Prostate gland (tissue), 2 donors: ENCODE results near the gene ZFYVE16.

Experiments
- POLR2A ChIP-seq: fragments of 450-650 bp; IDR thresholded peaks from one replicate; pipeline ENCODE4 v1.6.1; 2016; ENCODE audit warnings: antibody characterized with exemption, mild to moderate bottlenecking
- TF ChIP-seq, protein P1 (sequence below), 4 experiments: fragments of 200-600 bp in 2 of 4; fragments of 450-650 bp in 2 of 4; sonication (generic) in 2 of 4; IDR thresholded peaks; 1 replicate in 3 of 4; 2 replicates in 1 of 4; pipeline ENCODE4 v1.5.1; 2016 to 2019; ENCODE audit warnings: antibody characterized with exemption in 4 of 4, mild to moderate bottlenecking in 2 of 4, moderate library complexity in 2 of 4

GRCh38 chr5:80411589-80412219 is 3.8 kb downstream of the ZFYVE16 start:
- TF ChIP-seq, protein P1, sequence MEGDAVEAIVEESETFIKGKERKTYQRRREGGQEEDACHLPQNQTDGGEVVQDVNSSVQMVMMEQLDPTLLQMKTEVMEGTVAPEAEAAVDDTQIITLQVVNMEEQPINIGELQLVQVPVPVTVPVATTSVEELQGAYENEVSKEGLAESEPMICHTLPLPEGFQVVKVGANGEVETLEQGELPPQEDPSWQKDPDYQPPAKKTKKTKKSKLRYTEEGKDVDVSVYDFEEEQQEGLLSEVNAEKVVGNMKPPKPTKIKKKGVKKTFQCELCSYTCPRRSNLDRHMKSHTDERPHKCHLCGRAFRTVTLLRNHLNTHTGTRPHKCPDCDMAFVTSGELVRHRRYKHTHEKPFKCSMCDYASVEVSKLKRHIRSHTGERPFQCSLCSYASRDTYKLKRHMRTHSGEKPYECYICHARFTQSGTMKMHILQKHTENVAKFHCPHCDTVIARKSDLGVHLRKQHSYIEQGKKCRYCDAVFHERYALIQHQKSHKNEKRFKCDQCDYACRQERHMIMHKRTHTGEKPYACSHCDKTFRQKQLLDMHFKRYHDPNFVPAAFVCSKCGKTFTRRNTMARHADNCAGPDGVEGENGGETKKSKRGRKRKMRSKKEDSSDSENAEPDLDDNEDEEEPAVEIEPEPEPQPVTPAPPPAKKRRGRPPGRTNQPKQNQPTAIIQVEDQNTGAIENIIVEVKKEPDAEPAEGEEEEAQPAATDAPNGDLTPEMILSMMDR (IDR thresholded peaks at IDR 0.05): no peak
- no peak for TF ChIP-seq POLR2A
